Measurements from ENCODE around the gene XPO6.

DNA sequence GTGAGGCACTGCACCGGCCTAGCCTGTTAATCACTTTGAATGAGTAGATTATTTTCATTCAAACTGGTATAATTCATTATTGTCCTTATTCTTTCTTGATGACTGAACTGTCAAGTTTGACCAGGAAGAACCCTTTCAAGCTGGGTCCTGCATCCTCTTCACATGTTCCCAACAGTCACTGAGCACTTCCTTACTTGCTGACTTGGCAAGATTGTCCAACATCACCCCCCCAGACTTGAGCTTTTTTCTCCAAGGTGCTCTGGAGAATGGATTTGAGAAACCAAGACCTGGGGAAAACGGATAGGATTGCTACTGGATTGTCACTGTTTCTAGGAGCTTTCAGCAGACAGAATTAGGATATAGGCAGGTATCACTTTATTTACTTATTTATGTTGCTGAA, 93.1 kb downstream of the XPO6 start:
- TF ChIP-seq, protein P1, sequence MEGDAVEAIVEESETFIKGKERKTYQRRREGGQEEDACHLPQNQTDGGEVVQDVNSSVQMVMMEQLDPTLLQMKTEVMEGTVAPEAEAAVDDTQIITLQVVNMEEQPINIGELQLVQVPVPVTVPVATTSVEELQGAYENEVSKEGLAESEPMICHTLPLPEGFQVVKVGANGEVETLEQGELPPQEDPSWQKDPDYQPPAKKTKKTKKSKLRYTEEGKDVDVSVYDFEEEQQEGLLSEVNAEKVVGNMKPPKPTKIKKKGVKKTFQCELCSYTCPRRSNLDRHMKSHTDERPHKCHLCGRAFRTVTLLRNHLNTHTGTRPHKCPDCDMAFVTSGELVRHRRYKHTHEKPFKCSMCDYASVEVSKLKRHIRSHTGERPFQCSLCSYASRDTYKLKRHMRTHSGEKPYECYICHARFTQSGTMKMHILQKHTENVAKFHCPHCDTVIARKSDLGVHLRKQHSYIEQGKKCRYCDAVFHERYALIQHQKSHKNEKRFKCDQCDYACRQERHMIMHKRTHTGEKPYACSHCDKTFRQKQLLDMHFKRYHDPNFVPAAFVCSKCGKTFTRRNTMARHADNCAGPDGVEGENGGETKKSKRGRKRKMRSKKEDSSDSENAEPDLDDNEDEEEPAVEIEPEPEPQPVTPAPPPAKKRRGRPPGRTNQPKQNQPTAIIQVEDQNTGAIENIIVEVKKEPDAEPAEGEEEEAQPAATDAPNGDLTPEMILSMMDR (IDR thresholded peaks at IDR 0.05) = no peak
- TF ChIP-seq POLR2A (IDR thresholded peaks at IDR 0.05) = no peak
